GM18873 (cell line): Measurements from ENCODE around the gene NAPB.
"Not testable (repeated sequence)": the region's sequence is repeated elsewhere in the genome, so short reads cannot be mapped to it uniquely, and the experiment has no call there.

ENCODE experiments used
- ATAC-seq: cut with Tn5 transposase; IDR thresholded peaks from one replicate; pipeline ENCODE4 v1.9.1; 2021; ENCODE audit warnings: mild to moderate bottlenecking, moderate library complexity, moderate number of reproducible peaks; ENCODE audit not compliant: unreplicated experiment, low FRiP score

NAPB gene

GRCh38 chr20:23420943-23421931, at the start of gene NAPB:
NAPB (minus strand) TSS chr20:23421488; CDS start chr20:23421402, 86 bp downstream.
- ATAC-seq = peak; percentile 96

- ATAC-seq = not testable (repeated sequence)
Observed at GRCh38 chr20:23466961-23467360, 45.7 kb upstream of the NAPB start.

GRCh38 chr20:23461180-23461579, 39.9 kb upstream of the NAPB start:
- no peak for ATAC-seq

- no peak for ATAC-seq
Observed at GRCh38 chr20:23459461-23460150, 38.3 kb upstream of the NAPB start.

- ATAC-seq = no peak
Observed at GRCh38 chr20:23456873-23457272, 35.6 kb upstream of the NAPB start.

- no peak for ATAC-seq
Observed at GRCh38 chr20:23456409-23456808, 35.1 kb upstream of the NAPB start.

- no peak for ATAC-seq
Observed at GRCh38 chr20:23455639-23456038, 34.4 kb upstream of the NAPB start.

- no peak for ATAC-seq
Observed at GRCh38 chr20:23454816-23455215, 33.5 kb upstream of the NAPB start.

- no peak for ATAC-seq
Observed at GRCh38 chr20:23453549-23454543, 32.6 kb upstream of the NAPB start.

GRCh38 chr20:23452776-23453175, 31.5 kb upstream of the NAPB start, which contains the start of gene CST11:
CST11 (minus strand) TSS chr20:23452876; CDS start chr20:23452811, 65 bp downstream.
- no peak for ATAC-seq

GRCh38 chr20:23451956-23452487, 30.7 kb upstream of the NAPB start:
- no peak for ATAC-seq

- ATAC-seq = no peak
Observed at GRCh38 chr20:23450877-23451276, 29.6 kb upstream of the NAPB start.

GRCh38 chr20:23449421-23449820, 28.1 kb upstream of the NAPB start:
- ATAC-seq = no peak

- ATAC-seq = no peak
Observed at GRCh38 chr20:23448167-23448566, 26.9 kb upstream of the NAPB start.

- ATAC-seq = peak; percentile 49
Observed at GRCh38 chr20:23446505-23446904, 25.2 kb upstream of the NAPB start.

GRCh38 chr20:23445596-23446217, 24.4 kb upstream of the NAPB start:
- ATAC-seq = no peak

- ATAC-seq = no peak
Observed at GRCh38 chr20:23444859-23445258, 23.6 kb upstream of the NAPB start.

GRCh38 chr20:23442436-23442835, 21.1 kb upstream of the NAPB start:
- no peak for ATAC-seq

- peak; percentile 61 for ATAC-seq
Observed at GRCh38 chr20:23441850-23442313, 20.6 kb upstream of the NAPB start.
